H9 (cell line): Measurements from ENCODE around the gene RND1. TPM values are rescaled to one million over a fixed set of nuclear protein-coding genes. Genes with fewer than 3 reads are reported as not detected.

Source experiments
- DNase-seq: peaks from one replicate; pipeline ENCODE4 v3.0.0-alpha.2; 2017
- H2AFZ ChIP-seq: one replicate; pipeline ENCODE4 v1.6.1; 2013; ENCODE audit warnings: mild to moderate bottlenecking, low read length, control low read depth, moderate library complexity
- H2AK5ac ChIP-seq: 2 replicates; pipeline ENCODE4 v1.6.1; 2013; ENCODE audit warnings: low read length, control low read depth, mixed read lengths; ENCODE audit not compliant: insufficient read length
- H2BK120ac ChIP-seq: one replicate; pipeline ENCODE4 v1.6.1; 2013; ENCODE audit warnings: low read depth, mild to moderate bottlenecking, low read length, control low read depth, inconsistent platforms; ENCODE audit not compliant: poor library complexity, severe bottlenecking
- H2BK12ac ChIP-seq: 2 replicates; pipeline ENCODE4 v1.6.1; 2013; ENCODE audit warnings: low read length, control low read depth, mixed read lengths, low read depth; ENCODE audit not compliant: insufficient read length
- H2BK15ac ChIP-seq: 2 replicates; pipeline ENCODE4 v1.6.1; 2013; ENCODE audit warnings: low read depth, low read length, control low read depth
- H2BK20ac ChIP-seq: one replicate; pipeline ENCODE4 v1.6.1; 2013; ENCODE audit warnings: low read depth, mild to moderate bottlenecking, low read length, control low read depth, inconsistent platforms; ENCODE audit not compliant: poor library complexity, severe bottlenecking
- H2BK5ac ChIP-seq: 2 replicates; pipeline ENCODE4 v1.6.1; 2013; ENCODE audit warnings: low read length, control low read depth, mixed read lengths; ENCODE audit not compliant: insufficient read length
- H3K14ac ChIP-seq: 2 replicates; pipeline ENCODE4 v1.6.1; 2013; ENCODE audit warnings: low read length, control low read depth; ENCODE audit not compliant: insufficient read depth
- H3K18ac ChIP-seq: 2 replicates; pipeline ENCODE4 v1.6.1; 2013; ENCODE audit warnings: low read depth, mild to moderate bottlenecking, mixed read lengths, low read length, control low read depth; ENCODE audit not compliant: insufficient read length
- H3K23ac ChIP-seq: 2 replicates; pipeline ENCODE4 v1.6.1; 2013; ENCODE audit warnings: low read length, control low read depth, mixed read lengths, low read depth; ENCODE audit not compliant: insufficient read length
- H3K23me2 ChIP-seq: 2 replicates; pipeline ENCODE4 v1.6.1; 2013; ENCODE audit warnings: low read depth, mild to moderate bottlenecking, mixed read lengths, low read length, control low read depth; ENCODE audit not compliant: insufficient read length, poor library complexity, severe bottlenecking
- H3K27ac ChIP-seq: 2 replicates; pipeline ENCODE4 v1.5.1; 2013; ENCODE audit warnings: low read length, control low read depth, mixed read lengths, low read depth; ENCODE audit not compliant: insufficient read length
- H3K27me3 ChIP-seq: 2 replicates; pipeline ENCODE4 v1.6.1; 2013; ENCODE audit warnings: low read length, control low read depth, inconsistent platforms; ENCODE audit not compliant: insufficient read depth
- H3K4ac ChIP-seq: 2 replicates; pipeline ENCODE4 v1.6.1; 2013; ENCODE audit warnings: low read depth, mild to moderate bottlenecking, control low read depth, inconsistent platforms, low read length, moderate library complexity
- H3K4me1 ChIP-seq: 2 replicates; pipeline ENCODE4 v1.6.1; 2013; ENCODE audit warnings: low read length, control low read depth, inconsistent platforms; ENCODE audit not compliant: insufficient read depth
- H3K4me2 ChIP-seq: 2 replicates; pipeline ENCODE4 v1.6.1; 2013; ENCODE audit warnings: low read length, control low read depth, mixed read lengths; ENCODE audit not compliant: insufficient read length, insufficient read depth
- H3K56ac ChIP-seq: 2 replicates; pipeline ENCODE4 v1.6.1; 2013; ENCODE audit warnings: low read depth, mild to moderate bottlenecking, mixed read lengths, low read length, control low read depth; ENCODE audit not compliant: insufficient read length
- H3K79me1 ChIP-seq: 2 replicates; pipeline ENCODE4 v1.6.1; 2013; ENCODE audit warnings: low read depth, mild to moderate bottlenecking, moderate library complexity, low read length, control low read depth, inconsistent platforms; ENCODE audit not compliant: insufficient read depth, poor library complexity, severe bottlenecking
- H3K79me2 ChIP-seq: 2 replicates; pipeline ENCODE4 v1.6.1; 2013; ENCODE audit warnings: low read length, control low read depth, inconsistent platforms; ENCODE audit not compliant: insufficient read depth
- H3K9ac ChIP-seq: 2 replicates; pipeline ENCODE4 v1.6.1; 2013; ENCODE audit warnings: low read length, control low read depth, mixed read lengths; ENCODE audit not compliant: insufficient read length; ENCODE audit errors: extremely low read depth
- H3K9me3 ChIP-seq: one replicate; pipeline ENCODE4 v1.6.1; 2013; ENCODE audit warnings: low read depth, low read length, inconsistent platforms; ENCODE audit not compliant: control insufficient read depth
- H3T11ph ChIP-seq: one replicate; pipeline ENCODE4 v1.6.1; 2013; ENCODE audit warnings: mild to moderate bottlenecking, low read length, control low read depth, inconsistent platforms
- H4K20me1 ChIP-seq: one replicate; pipeline ENCODE4 v1.6.1; 2013; ENCODE audit not compliant: control insufficient read depth, insufficient read length, insufficient read depth
- H4K5ac ChIP-seq: 2 replicates; pipeline ENCODE4 v1.6.1; 2013; ENCODE audit warnings: low read depth, mild to moderate bottlenecking, mixed read lengths, low read length, control low read depth; ENCODE audit not compliant: insufficient read length
- H4K8ac ChIP-seq: replicated peaks from 2 replicates; pipeline ENCODE4 v1.6.1; 2013; ENCODE audit warnings: low read length, control low read depth, mixed read lengths, low read depth; ENCODE audit not compliant: insufficient read length
- H4K91ac ChIP-seq: 2 replicates; pipeline ENCODE4 v1.6.1; 2013; ENCODE audit warnings: low read depth, mild to moderate bottlenecking, moderate library complexity, mixed read lengths, low read length, control low read depth; ENCODE audit not compliant: insufficient read length
- H3K27ac Mint-ChIP-seq, 3 experiments: 2 replicates in 2 of 3; 3 replicates in 1 of 3; pipeline ENCODE4 v1.8.0; 2020 to 2021; ENCODE audit warnings: mixed read lengths in 3 of 3, mild to moderate bottlenecking in 1 of 3, moderate library complexity in 1 of 3
- H3K27me3 Mint-ChIP-seq: 2 replicates; pipeline ENCODE4 v1.8.0; 2021; ENCODE audit warnings: low read depth, mild to moderate bottlenecking, moderate library complexity, mixed read lengths
- H3K36me3 Mint-ChIP-seq, 3 experiments: 2 replicates in 2 of 3; 3 replicates in 1 of 3; pipeline ENCODE4 v1.8.0; 2020 to 2021; ENCODE audit warnings: low read depth in 3 of 3, mixed read lengths in 3 of 3; ENCODE audit not compliant: insufficient read depth in 1 of 3
- H3K4me1 Mint-ChIP-seq, 2 experiments: 2 replicates each; pipeline ENCODE4 v1.8.0; 2020; ENCODE audit warnings: mixed read lengths in 2 of 2
- H3K4me3 Mint-ChIP-seq, 2 experiments: 2 replicates in 1 of 2; 3 replicates in 1 of 2; pipeline ENCODE4 v1.8.0; 2020 to 2021; ENCODE audit warnings: mild to moderate bottlenecking in 2 of 2, mixed read lengths in 2 of 2, moderate library complexity in 1 of 2
- H3K9me3 Mint-ChIP-seq, 2 experiments: 2 replicates in 1 of 2; 3 replicates in 1 of 2; pipeline ENCODE4 v1.8.0; 2020; ENCODE audit warnings: mild to moderate bottlenecking in 2 of 2, mixed read lengths in 2 of 2, moderate library complexity in 1 of 2
- WGBS: extraction: QIAGEN DNeasy Blood & Tissue Kit; methylation state at CpG from one replicate; pipeline ENCODE4 v1.1.7; 2013; ENCODE audit warnings: missing lambda C conversion rate, low lambda C conversion rate, mixed read lengths; ENCODE audit not compliant: insufficient read length; ENCODE audit errors: extremely low coverage; 5-methylcytosine and 5-hydroxymethylcytosine counted together
- total RNA-seq: library from RNA; stranded (reverse); gene quantifications from 2 replicates; pipeline ENCODE4 v1.2.1, GENCODE V29; 2021
- TF ChIP-seq, protein P1 (sequence below): fragments of 200-600 bp; sonication (generic); conservative IDR thresholded peaks from 3 replicates; pipeline ENCODE4 v1.8.0; 2021; ENCODE audit warnings: antibody characterized with exemption, mild to moderate bottlenecking

RND1 gene
- total RNA-seq, 1 experiment from 2014 or later = 9.7 TPM

DNA sequence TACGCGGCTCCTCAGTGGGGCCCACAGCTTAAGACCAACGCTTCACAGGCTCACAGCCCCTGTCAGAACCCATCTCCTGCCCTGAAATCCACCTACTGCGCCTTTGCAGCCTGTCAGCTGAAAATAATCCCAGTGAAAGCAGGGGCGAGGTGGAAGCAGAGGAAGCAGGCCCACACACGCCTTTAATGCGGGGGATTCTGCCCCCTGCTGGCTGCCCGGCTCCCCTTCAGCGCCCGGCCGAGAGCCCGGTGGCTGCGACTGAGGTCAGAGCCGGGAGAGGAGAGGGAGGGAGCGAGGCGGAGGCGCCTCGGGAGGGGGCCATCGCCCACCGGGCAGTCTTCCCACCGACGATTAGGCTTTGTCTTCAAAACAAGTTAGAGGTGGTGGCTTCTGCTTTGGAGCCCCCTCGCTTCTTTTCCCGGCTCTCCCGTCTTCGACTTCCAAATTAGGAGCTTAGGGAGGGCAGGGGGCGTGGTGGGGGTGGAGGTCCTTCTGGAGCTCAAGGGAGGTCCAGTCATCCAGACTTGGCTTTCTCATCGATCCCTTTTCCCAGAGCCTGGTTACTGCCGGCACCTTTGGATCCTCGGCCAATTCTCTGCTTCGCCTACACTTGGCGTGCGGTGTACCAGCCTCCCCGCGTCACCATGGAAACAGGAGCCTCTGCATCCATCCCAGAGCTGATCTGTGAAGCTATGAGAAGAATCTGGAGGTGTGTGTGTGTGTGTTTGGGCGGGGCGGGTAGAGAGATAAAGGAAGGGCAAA lies 25.2 kb upstream of the RND1 start:
- H4K5ac ChIP-seq = no peak overlapping the region
- H2BK120ac ChIP-seq = no peak overlapping the region
- H3K4me1 ChIP-seq = no peaks in the 10 kb centered on the region
- H3K9ac ChIP-seq = no peak overlapping the region
- no peaks in the 10 kb centered on the region for H3K23me2 ChIP-seq
- no peak overlapping the region for H3K14ac ChIP-seq
- Mint-ChIP-seq H3K4me3 (peak overlapping the region; percentile 57 to 81), H3K27me3 (peaks cover 28% of the 10 kb centered on the region), H3K9me3 (no peaks in the 10 kb centered on the region; a peak in 1 of 5 replicates), H3K27ac (peak overlapping the region in 1 of 3 experiments; percentile 69; a peak in 2 of 7 replicates), H3K4me1 (peaks cover 8 to 10% of the 10 kb centered on the region in 2 experiments), H3K36me3 (no peaks in the 10 kb centered on the region)
- H3K9me3 ChIP-seq = no peaks in the 10 kb centered on the region
- no peak overlapping the region for H2AFZ ChIP-seq
- H3K79me2 ChIP-seq = no peaks in the 10 kb centered on the region
- no peak overlapping the region for H3K56ac ChIP-seq
- peak overlapping the region; percentile 29 for H3K4me2 ChIP-seq
- H4K20me1 ChIP-seq = no peaks in the 10 kb centered on the region
- H2BK15ac ChIP-seq = no peak overlapping the region
- no peak overlapping the region for H4K8ac ChIP-seq
- no peaks in the 10 kb centered on the region for H3K79me1 ChIP-seq
- H4K91ac ChIP-seq = no peak overlapping the region
- no peak overlapping the region for H3K27ac ChIP-seq
- no peak overlapping the region for H3K18ac ChIP-seq
- WGBS = no CpG with 5 or more reads among the region's 37 CpGs
- DNase-seq = peak; percentile 95
- H2AK5ac ChIP-seq = no peak overlapping the region
- H3K4ac ChIP-seq = no peak overlapping the region
- no peak overlapping the region for H2BK20ac ChIP-seq
- H2BK5ac ChIP-seq = no peak overlapping the region
- H3K27me3 ChIP-seq = no peaks in the 10 kb centered on the region
- TF ChIP-seq, protein P1, sequence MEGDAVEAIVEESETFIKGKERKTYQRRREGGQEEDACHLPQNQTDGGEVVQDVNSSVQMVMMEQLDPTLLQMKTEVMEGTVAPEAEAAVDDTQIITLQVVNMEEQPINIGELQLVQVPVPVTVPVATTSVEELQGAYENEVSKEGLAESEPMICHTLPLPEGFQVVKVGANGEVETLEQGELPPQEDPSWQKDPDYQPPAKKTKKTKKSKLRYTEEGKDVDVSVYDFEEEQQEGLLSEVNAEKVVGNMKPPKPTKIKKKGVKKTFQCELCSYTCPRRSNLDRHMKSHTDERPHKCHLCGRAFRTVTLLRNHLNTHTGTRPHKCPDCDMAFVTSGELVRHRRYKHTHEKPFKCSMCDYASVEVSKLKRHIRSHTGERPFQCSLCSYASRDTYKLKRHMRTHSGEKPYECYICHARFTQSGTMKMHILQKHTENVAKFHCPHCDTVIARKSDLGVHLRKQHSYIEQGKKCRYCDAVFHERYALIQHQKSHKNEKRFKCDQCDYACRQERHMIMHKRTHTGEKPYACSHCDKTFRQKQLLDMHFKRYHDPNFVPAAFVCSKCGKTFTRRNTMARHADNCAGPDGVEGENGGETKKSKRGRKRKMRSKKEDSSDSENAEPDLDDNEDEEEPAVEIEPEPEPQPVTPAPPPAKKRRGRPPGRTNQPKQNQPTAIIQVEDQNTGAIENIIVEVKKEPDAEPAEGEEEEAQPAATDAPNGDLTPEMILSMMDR = peak; percentile 98
- H3T11ph ChIP-seq = no peak overlapping the region
- H3K23ac ChIP-seq = no peak overlapping the region
- H2BK12ac ChIP-seq = no peak overlapping the region
